ENCODE measurements around the gene AIRE.

Gene AIRE

GRCh38 chr21:44290327-44291077 is 4.8 kb downstream of the AIRE start:
- Mint-ChIP-seq H3K4me3 (no peak overlapping the region), H3K27ac (ENCODE audit: low read depth) (peak overlapping the region; percentile 76), H3K4me1 (peaks cover 5% of the 10 kb centered on the region), H3K36me3 (ENCODE audit: insufficient read depth) (peaks cover 2% of the 10 kb centered on the region), H3K9me3 (no peaks in the 10 kb centered on the region), H3K27me3 (peaks cover 9% of the 10 kb centered on the region)
- no peak for DNase-seq (ENCODE audit: low spot score in 2 of 2)
- ATAC-seq (replicated peaks; ENCODE audit: extremely low read depth, poor library complexity, severe bottlenecking), result no peak

DNA sequence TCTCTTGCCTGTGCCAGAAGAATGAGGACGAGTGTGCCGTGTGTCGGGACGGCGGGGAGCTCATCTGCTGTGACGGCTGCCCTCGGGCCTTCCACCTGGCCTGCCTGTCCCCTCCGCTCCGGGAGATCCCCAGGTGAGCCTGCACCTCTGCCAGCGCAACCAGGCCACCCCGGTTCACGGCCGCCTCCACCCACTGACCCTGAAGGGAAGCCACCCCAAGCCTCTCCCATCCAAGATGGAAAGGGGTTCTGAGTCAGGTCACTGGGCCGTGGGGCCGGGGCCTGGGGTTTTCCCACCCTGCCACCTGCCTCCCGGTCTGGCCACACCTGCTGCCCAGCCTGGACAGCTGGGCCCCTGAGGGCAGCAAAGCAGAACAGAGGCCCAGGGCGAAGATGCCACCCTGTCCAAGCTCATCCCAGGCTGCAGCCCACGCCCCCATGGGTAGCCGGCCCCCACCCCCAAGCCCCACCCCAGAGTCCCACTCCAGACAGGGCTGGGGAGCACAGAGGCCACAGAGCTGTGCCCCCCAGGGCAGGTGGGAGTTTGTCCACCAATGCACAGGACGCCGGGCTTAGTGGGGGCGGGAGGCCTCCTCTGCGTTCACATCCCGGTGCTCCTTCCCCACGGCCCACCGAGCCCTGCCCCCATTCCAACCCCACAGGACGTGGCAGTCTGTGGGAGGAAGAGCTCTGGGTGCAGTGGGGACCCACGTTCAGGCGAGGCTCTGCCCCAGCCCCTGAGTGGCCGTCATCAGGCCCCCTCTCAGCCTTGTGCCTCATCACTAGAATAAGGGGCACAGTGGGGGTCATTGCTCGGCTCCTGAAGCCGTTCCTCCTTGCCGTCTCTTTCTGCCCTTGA is 5.6 kb downstream of the AIRE start:
- Mint-ChIP-seq H3K9me3 (no peaks in the 10 kb centered on the region), H3K27ac (ENCODE audit: low read depth) (no peak overlapping the region), H3K4me1 (peaks cover 5% of the 10 kb centered on the region), H3K4me3 (no peak overlapping the region), H3K36me3 (ENCODE audit: insufficient read depth) (peaks cover 2% of the 10 kb centered on the region), H3K27me3 (peaks cover 9% of the 10 kb centered on the region)
- DNase-seq (ENCODE audit: low spot score in 2 of 2) (no peak), ATAC-seq (replicated peaks; ENCODE audit: extremely low read depth, poor library complexity, severe bottlenecking) (no peak)

GRCh38 chr21:44291936-44292811 is 6.5 kb downstream of the AIRE start:
- H3K4me3 Mint-ChIP-seq, result no peak overlapping the region
- H3K27ac Mint-ChIP-seq (ENCODE audit: low read depth), result no peak overlapping the region
- DNase-seq (ENCODE audit: low spot score in 2 of 2) (no peak), ATAC-seq (replicated peaks; ENCODE audit: extremely low read depth, poor library complexity, severe bottlenecking) (no peak)
- H3K4me1 Mint-ChIP-seq, result peaks cover 5% of the 10 kb centered on the region
- H3K36me3 Mint-ChIP-seq (ENCODE audit: insufficient read depth), result peaks cover 2% of the 10 kb centered on the region
- H3K9me3 Mint-ChIP-seq, result no peaks in the 10 kb centered on the region
- peaks cover 9% of the 10 kb centered on the region for H3K27me3 Mint-ChIP-seq

- Mint-ChIP-seq H3K9me3 (no peaks in the 10 kb centered on the region), H3K27ac (ENCODE audit: low read depth) (no peak overlapping the region), H3K27me3 (peaks cover 9% of the 10 kb centered on the region), H3K4me3 (no peak overlapping the region), H3K36me3 (ENCODE audit: insufficient read depth) (peaks cover 2% of the 10 kb centered on the region), H3K4me1 (peaks cover 10% of the 10 kb centered on the region)
- DNase-seq (ENCODE audit: low spot score in 2 of 2), result no peak
- ATAC-seq (replicated peaks; ENCODE audit: extremely low read depth, poor library complexity, severe bottlenecking), result no peak
Measured at GRCh38 chr21:44292812-44293195, 7.1 kb downstream of the AIRE start.

DNA sequence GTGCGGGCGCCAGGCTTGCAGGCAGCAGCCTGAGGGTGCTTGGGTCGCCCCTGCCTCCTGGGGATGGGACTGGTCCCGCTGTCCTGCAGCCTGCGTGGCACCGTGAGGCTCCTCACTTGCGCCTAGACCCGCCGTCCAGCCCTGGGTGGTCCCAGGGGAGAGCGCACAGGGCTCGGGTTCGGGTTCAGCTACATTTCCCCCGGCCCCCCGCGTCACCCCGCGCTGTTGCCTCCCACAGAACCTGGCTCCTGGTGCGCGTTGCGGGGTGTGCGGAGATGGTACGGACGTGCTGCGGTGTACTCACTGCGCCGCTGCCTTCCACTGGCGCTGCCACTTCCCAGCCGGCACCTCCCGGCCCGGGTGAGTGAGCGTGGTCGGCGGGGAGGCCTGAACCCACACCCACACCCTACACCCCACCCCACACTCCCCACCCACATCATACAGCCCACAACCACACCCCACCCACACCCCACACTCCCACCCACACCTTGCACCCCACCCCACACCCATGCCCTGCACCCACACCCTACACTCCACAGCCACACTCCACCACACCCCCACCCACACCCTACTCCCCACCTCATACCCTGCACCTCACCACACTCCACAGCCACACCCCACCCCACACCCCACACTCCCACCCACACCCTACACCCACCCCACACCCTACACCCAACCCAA is 8.0 kb downstream of the AIRE start:
- Mint-ChIP-seq H3K36me3 (ENCODE audit: insufficient read depth) (peaks cover 2% of the 10 kb centered on the region), H3K4me1 (peaks cover 17% of the 10 kb centered on the region), H3K27ac (ENCODE audit: low read depth) (no peak overlapping the region), H3K27me3 (peaks cover 9% of the 10 kb centered on the region), H3K4me3 (no peak overlapping the region), H3K9me3 (no peaks in the 10 kb centered on the region)
- ATAC-seq (replicated peaks; ENCODE audit: extremely low read depth, poor library complexity, severe bottlenecking) (peak; percentile 50), DNase-seq (ENCODE audit: low spot score in 2 of 2) (no peak)

DNA sequence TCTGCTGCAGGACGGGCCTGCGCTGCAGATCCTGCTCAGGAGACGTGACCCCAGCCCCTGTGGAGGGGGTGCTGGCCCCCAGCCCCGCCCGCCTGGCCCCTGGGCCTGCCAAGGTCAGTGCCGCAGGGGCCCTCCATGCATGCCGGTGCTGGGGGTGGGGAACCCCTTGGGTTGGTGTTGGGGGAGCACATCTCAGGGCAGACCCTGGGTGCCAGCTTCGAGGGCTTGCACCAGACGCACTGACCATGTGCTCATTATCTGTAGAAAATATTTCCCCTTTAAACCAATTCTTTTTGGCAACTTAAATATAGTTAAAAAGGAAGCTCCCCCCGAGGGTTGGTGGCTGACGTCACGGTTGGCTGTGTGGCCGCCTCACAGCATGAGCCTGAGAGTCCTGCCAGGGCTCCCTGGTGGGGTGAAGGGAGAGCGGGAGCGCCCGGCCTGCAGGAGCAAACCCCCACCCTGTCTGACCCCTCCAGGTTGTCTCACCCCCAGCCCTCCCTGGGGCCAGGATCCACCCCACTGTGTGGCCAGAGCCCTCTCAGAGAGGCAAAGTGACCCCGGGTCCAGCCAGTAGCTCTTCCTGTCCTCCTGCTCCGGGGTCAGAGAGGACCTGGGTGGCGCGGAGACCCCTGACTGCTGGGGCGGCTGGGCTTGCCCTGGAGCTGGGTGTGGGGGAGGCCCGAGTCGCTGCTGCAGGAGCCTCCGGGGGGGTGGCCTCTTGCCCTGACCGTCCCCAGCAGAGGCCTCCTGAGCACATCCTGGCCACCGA is 8.9 kb downstream of the AIRE start:
- Mint-ChIP-seq H3K4me3 (no peak overlapping the region), H3K4me1 (peaks cover 21% of the 10 kb centered on the region), H3K9me3 (no peaks in the 10 kb centered on the region), H3K27ac (ENCODE audit: low read depth) (no peak overlapping the region), H3K36me3 (ENCODE audit: insufficient read depth) (peaks cover 2% of the 10 kb centered on the region), H3K27me3 (peaks cover 9% of the 10 kb centered on the region)
- no peak for ATAC-seq (replicated peaks; ENCODE audit: extremely low read depth, poor library complexity, severe bottlenecking)
- DNase-seq (ENCODE audit: low spot score in 2 of 2), result no peak

GRCh38 chr21:44295163-44295573 is 9.5 kb downstream of the AIRE start:
- ATAC-seq (replicated peaks; ENCODE audit: extremely low read depth, poor library complexity, severe bottlenecking), result no peak
- no peak overlapping the region for H3K27ac Mint-ChIP-seq (ENCODE audit: low read depth)
- peaks cover 2% of the 10 kb centered on the region for H3K36me3 Mint-ChIP-seq (ENCODE audit: insufficient read depth)
- H3K4me1 Mint-ChIP-seq, result peaks cover 20% of the 10 kb centered on the region
- DNase-seq (ENCODE audit: low spot score in 2 of 2), result no peak
- H3K9me3 Mint-ChIP-seq, result no peaks in the 10 kb centered on the region
- H3K27me3 Mint-ChIP-seq, result peaks cover 6% of the 10 kb centered on the region
- H3K4me3 Mint-ChIP-seq, result no peak overlapping the region

GRCh38 chr21:44295646-44296045 is 10.0 kb downstream of the AIRE start:
- H3K4me1 Mint-ChIP-seq, result peaks cover 17% of the 10 kb centered on the region
- H3K4me3 Mint-ChIP-seq, result no peak overlapping the region
- DNase-seq (ENCODE audit: low spot score in 2 of 2) (no peak), ATAC-seq (replicated peaks; ENCODE audit: extremely low read depth, poor library complexity, severe bottlenecking) (no peak)
- no peak overlapping the region for H3K27ac Mint-ChIP-seq (ENCODE audit: low read depth)
- peaks cover 2% of the 10 kb centered on the region for H3K36me3 Mint-ChIP-seq (ENCODE audit: insufficient read depth)
- no peaks in the 10 kb centered on the region for H3K9me3 Mint-ChIP-seq
- H3K27me3 Mint-ChIP-seq, result peaks cover 1% of the 10 kb centered on the region

DNA sequence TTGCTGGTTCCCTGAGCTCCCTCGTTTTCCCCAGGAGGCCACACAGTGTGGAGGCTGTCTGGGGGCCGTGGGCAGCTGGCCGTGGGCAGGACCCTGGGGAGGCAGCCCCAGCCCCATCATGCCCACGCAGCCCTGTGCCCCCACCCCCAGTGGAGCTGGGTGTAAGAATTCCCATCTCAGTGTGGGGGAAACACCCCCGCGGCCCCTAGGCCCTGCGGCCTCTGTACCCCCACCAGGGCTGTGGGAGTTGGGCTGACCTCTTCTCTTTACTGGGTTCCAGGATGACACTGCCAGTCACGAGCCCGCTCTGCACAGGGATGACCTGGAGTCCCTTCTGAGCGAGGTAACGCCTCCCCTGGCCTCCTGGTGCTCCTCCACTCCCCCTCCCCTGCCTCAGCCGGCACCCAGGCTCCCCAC is 10.4 kb downstream of the AIRE start:
- Mint-ChIP-seq H3K4me3 (no peak overlapping the region), H3K36me3 (ENCODE audit: insufficient read depth) (peaks cover 2% of the 10 kb centered on the region), H3K4me1 (peaks cover 22% of the 10 kb centered on the region), H3K27me3 (no peaks in the 10 kb centered on the region), H3K9me3 (no peaks in the 10 kb centered on the region), H3K27ac (ENCODE audit: low read depth) (no peak overlapping the region)
- ATAC-seq (replicated peaks; ENCODE audit: extremely low read depth, poor library complexity, severe bottlenecking), result no peak
- no peak for DNase-seq (ENCODE audit: low spot score in 2 of 2)

- H3K4me1 Mint-ChIP-seq, result peaks cover 30% of the 10 kb centered on the region
- no peak overlapping the region for H3K27ac Mint-ChIP-seq (ENCODE audit: low read depth)
- ATAC-seq (replicated peaks; ENCODE audit: extremely low read depth, poor library complexity, severe bottlenecking) (no peak), DNase-seq (ENCODE audit: low spot score in 2 of 2) (no peak)
- H3K36me3 Mint-ChIP-seq (ENCODE audit: insufficient read depth), result peaks cover 2% of the 10 kb centered on the region
- no peaks in the 10 kb centered on the region for H3K9me3 Mint-ChIP-seq
- H3K27me3 Mint-ChIP-seq, result no peaks in the 10 kb centered on the region
- H3K4me3 Mint-ChIP-seq, result no peak overlapping the region
Measured at GRCh38 chr21:44296916-44297315, 11.2 kb downstream of the AIRE start.

GRCh38 chr21:44297525-44298290 is 12.0 kb downstream of the AIRE start:
- Mint-ChIP-seq H3K36me3 (ENCODE audit: insufficient read depth) (peaks cover 5% of the 10 kb centered on the region), H3K9me3 (no peaks in the 10 kb centered on the region)
- peak; percentile 49 to 53 for DNase-seq (ENCODE audit: low spot score in 2 of 2)

More at GRCh38 chr21:44297525-44298290, 12.0 kb downstream of the AIRE start:
- Mint-ChIP-seq H3K4me1 (peaks cover 36% of the 10 kb centered on the region), H3K27ac (ENCODE audit: low read depth) (no peak overlapping the region), H3K27me3 (no peaks in the 10 kb centered on the region), H3K4me3 (no peak overlapping the region)
- peak; percentile 46 for ATAC-seq (replicated peaks; ENCODE audit: extremely low read depth, poor library complexity, severe bottlenecking)
